HG03095 (cell line): ENCODE results near the gene NBEAL1.
A peak's percentile ranks its signal among the peaks of the same experiment; 100 is the strongest.
"Not testable (repeated sequence)": the region's sequence is repeated elsewhere in the genome, so short reads cannot be mapped to it uniquely, and the experiment has no call there.

Experiments used
- ATAC-seq: cut with Tn5 transposase; IDR thresholded peaks from one replicate; pipeline ENCODE4 v1.9.1; 2021; ENCODE audit warnings: moderate library complexity; ENCODE audit not compliant: unreplicated experiment

Gene NBEAL1

DNA sequence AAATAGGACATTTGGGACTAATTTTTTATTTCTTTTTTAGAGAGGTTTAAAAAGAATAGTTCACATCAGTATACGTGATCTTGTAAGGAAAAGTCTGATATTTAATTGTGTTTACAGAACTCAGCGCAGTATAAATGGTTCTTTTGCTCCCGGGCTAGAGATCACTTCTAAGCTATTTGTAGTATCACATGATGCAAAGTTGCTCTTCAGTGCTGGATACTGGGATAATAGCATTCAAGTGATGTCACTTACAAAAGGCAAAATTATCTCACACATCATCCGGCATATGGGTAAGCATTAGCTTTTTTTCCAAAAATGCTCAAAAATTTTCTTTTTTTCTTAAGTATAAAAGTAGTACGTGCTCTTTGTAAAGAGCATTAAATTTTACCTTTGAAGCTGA, 186.8 kb downstream of the NBEAL1 start:
- ATAC-seq: no peak

DNA sequence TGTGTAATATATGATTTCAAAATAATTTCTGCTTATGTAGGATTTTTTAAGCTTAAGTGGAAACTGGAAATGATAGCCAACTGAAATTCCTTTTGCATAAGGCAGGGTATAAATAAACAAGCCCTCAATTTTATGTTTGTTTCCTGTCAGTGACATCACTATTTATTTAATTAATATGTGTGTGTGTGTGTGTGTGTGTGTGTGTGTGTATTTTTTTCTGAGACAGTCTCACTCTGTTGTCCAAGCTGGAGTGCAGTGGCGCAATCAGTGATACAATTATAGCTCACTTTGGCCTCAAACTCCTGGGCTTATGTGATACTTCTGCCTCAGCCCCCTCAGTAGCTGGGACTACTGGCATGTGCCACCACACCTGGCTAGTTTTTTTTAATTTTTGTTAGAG, 194.9 kb downstream of the NBEAL1 start:
- no peak for ATAC-seq

DNA sequence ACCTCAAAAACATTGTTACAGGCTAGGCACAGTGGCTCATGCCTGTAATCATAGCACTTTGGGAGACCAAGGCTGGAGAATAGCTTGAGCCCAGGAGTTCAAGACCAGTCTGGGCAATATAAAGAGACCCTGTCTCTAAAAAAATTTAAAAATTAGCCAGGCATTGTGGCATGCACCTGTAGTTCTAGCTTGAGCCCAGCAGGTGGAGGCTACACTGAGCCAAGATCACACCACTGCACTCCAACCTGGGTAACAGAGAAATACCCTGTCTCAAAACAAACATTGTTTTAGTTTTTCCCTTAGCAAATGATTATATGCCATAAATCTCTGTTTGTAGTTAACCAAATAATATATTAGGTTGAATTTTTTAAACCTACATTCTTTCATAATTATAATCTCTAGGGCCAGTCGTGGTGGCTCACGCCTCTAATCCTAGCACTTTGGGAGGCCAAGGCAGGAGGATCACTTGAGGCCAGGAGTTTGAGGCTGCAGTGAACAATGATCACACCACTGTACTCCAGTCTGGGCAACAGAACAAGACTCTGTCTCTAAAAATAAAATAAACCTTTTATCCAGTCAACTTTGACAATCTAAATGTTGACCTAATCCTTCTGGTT, 210.9 kb downstream of the NBEAL1 start:
- no peak for ATAC-seq

DNA sequence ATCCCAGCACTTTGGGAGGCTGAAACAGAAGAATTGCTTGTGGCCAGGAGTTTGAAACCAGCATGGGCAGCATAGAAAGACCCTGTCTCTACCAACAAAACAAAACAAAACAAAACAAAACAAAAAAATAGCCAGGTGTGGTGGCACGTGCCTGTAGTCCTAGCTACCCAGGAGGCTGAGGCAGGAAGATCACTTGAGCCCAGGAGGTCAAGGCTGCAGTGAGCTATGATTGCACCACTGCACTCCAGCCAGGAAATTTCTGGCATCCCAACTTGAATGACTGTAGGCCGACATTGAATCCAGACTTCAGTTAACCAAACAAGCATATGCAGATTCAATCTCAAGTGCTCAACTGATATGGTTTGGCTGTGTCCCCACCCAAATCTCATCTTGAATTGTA, 215.0 kb downstream of the NBEAL1 start:
- ATAC-seq: not testable (repeated sequence)

DNA sequence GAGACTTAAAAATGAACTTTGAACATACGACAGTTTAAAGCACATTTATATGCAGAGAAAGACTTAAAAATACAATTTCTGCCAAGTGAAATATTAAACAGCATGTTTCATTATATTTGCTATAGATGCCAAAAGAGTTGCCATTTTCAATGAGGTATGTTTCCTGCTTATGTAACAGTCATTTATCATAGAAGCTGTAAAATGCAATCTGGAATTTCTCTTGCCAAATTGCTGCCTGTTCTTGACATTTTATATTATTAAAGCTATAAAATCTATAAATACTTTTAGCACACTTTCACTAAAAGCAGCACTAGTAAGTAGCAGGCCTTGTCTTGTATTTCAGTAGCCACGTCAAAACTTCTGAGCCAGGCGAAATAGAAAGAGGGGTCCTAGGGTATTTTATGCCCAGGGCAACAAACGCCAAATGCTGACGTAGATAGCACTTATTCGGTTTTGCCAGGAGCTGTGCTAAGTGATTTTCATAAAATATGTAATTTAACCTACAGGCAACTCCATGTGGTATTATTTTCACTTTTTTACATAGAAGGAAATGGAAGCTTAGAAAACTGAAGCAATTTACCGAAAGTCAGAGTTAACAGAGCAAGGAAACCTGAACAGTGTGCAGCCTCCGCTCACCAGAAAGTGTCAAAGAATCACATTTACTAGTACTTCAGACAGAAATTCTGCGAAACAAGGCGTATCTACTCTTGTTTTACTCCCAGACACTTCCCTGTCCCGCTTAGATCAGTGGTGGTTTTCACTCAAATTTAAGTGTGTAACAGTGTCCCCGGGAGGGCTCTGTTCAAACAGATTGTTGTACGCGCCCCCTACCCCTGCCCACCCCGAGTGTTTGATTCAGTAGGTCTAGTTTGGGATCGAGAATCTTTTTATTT, 222.9 kb downstream of the NBEAL1 start:
- ATAC-seq: no peak

DNA sequence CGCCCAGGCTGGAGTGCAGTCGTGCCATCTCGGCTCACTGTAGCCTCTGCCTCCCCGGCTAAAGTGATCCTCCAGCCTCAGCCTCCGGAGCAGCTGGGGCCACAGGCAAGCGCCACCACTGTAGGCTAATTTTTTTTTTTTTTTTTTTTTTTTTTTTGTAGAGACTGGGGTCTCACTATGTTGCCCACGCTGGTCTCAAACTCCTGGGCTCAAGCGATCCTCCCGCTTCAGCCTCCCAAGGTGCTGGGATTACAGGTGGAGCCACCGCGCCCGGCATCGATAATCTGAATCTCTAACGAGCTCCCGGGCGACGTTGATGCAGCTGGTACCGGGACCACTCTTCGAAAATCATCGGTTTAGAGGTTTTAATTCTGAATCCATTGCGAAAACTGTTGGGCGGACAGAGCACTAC, 223.6 kb downstream of the NBEAL1 start:
- no peak for ATAC-seq

DNA sequence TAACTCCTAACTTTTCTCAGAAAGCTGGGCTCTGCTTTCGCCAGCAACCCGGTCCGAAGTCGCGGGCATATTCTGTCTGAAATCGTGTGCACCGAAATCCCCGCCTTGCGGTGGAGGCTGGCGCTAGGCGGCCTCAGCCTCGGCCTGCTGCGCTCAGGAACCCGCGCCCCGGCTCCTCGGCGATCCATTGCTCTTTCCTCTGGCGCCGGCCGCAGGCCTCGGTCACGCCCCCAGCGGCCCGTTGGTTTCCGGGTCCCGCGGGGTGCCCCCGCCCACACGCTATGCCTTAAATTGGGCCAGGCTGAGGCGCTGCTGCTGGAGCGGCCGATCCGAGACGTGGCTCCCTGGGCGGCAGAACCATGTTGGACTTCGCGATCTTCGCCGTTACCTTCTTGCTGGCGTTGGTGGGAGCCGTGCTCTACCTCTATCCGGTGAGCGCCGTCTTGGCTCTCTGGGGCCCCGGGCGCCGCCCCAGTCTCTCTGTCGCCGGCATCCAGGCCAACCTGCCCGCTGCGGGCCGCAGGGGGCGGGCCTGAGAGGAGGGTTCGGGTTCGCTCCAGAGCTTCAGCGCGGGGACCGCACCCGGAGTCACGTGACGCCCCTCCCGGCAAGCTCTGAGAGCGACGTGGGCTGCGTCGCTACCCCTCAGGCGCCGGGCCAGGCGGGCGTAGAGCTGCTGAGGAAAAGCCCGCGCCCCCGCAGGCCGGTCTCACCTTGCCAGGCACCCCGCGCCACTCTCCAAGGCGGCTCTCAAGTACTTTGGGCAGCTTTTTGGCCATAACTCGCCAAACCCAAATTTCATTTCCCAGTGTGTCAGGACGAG, 224.2 kb downstream of the NBEAL1 start, which contains the start of gene CYP20A1:
CYP20A1 (plus strand) TSS at position 315 of the 823 bp plus-strand sequence; CDS start at position 360, 45 bp downstream.
- peak; percentile 86 for ATAC-seq

DNA sequence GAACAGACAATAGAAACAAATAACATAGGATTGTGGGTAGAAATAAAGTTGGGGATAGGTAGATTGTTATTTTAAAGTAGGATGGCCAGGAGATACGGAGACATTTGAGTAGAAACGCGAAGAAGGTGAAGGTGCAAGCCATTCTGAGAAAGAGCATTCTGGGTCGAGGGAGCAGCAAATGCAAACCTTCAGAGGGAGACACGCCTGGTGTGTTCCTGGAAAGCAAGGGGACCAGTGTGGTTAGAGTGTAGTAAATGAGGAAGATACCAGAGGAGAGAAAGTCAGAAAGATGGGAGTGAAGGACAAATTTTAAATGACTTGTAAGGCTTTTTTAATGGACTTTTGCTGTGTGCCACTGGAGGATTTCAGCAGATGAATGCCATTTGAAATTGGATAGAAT, 225.8 kb downstream of the NBEAL1 start:
- no peak for ATAC-seq

DNA sequence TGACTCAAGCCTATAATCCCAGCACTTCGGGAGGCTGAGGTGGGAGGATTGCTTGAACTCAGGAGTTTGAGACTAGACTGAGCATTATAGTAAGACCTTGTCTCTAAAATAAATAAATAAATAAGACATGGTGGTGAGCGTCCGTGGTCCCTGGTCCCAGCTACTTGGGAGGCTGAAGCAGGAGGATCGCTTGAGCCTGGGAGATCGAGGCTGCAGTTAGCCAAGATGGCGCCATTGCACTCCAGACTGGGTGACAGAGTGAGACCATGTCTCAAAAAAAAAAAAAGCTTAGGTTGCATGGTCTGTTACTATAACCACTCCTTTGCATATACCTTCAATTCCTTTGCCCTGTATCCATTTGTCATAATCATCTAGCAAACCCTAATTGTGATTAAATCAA, 227.8 kb downstream of the NBEAL1 start:
- no peak for ATAC-seq

DNA sequence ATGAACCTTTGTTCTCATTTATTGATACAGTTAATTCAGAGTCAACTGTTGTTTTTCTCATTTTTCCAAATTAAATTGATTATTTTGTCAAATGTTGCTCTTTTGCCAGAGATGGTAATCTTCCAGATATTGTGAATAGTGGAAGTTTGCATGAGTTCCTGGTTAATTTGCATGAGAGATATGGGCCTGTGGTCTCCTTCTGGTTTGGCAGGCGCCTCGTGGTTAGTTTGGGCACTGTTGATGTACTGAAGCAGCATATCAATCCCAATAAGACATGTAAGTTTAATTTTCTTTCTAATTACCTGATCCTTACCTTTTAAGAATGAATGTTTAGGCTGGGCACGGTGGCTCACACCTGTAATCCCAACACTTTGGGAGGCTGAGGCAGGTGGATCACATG, 232.0 kb downstream of the NBEAL1 start:
- no peak for ATAC-seq

DNA sequence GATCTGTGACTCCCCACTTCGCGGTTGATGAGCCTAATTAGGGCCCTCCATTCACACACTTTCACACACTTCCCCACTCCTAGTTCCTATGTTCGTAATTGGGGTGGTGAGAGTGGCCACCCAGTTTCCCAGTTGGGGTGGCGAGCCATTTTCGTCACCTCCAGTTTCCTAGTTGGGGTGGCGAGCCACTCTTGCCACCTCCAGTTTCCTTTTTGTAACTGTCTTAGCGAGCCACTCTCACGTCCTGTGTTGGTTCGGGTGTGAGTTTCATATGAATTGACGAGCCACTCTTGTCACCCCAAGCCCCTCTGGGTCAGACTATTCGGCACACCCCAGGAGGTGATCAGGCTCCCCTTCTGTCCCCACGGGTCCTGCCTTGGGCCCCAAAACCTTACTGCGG, 238.1 kb downstream of the NBEAL1 start:
- no peak for ATAC-seq

DNA sequence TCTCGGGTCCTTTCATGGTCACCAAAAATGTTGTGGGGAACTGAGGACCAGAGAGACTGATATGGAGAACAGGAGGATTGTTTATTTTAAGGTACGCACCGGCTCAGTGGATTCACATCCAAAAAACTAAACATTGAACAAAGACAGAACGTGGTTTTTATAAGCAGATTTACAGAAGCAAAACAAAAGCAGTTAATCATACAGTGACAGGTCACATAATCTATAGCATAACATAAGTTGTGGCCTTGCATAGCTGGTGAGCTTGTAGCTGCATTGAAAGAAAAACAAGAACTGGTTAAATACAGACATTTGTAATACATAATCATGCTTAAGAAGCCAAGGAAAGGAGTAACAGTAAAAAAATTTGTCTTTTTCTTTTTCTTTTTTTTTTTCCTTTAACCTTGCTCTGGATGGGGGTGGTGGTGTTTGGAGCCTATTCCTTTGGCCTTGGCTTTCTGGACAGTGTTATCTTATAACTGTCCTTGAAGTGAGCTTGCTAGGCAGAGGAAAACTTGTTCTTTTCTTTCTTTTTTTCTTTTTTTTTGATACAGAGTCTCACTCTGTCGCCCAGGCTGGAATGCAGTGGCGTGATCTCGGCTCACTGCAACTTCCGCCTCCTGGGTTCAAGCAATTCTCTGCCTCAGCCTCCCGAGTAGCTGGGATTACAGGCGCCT, 238.9 kb downstream of the NBEAL1 start:
- not testable (repeated sequence) for ATAC-seq

DNA sequence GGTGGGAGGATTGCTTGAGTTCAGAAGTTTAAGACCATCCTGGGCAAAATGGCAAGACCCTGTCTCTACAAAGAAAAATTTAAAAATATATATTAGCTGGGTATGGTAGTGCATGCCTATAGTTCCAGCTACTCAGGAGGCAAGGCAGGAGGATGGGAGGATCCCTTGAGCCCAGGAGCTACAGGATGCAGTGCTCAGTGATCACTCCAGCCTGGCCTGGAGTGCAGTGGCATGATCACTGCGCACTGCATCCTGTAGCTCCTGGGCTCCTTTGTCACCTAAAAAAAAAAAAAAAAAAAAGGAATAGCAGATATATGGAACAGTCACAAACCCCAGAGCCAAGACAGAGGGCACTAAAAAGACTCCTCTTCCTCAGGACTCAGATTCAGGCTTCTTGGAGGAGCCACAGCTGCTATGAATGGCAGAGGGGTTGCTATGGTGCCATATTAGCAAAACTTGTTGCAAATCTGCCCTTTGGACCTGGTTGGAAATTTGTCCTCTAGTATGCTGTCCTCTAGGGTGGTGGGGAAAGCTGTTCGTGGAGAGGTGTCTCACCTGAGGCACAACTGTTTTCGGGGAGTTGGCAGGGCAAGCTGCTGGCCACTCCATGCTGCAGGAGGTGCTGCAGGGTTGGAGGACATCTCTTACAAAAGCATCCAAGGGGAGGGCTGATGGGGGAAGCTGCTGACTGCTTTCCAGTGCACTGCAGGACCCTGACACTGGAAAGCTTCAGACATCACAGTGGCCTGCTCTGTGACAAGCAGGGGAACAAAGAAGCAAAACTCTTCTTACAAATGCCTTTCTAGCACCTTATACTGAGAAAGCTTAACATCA, 246.9 kb downstream of the NBEAL1 start:
- no peak for ATAC-seq
